GM10248 (cell line): ENCODE measurements around the gene BRINP1.

Experiments used
- CTCF ChIA-PET: fragments of 300-600 bp; sonication (Branson Sonifier 250); formaldehyde crosslinking; extraction: SDS; loops from one replicate; lab custom pipeline; 2021; ENCODE audit warnings: antibody characterized with exemption; lab: Yijun Ruan, JAX
- POLR2A ChIA-PET: fragments of 350-650 bp; sonication (Branson Sonifier 250); formaldehyde crosslinking; extraction: SDS; loops from one replicate; lab custom pipeline; 2020; ENCODE audit warnings: antibody characterized with exemption; lab: Yijun Ruan, JAX
- DNase-seq: peaks from one replicate; pipeline ENCODE4 v3.0.0; 2012; ENCODE audit errors: extremely low spot score
- CTCF ChIP-seq: IDR thresholded peaks from 2 replicates; pipeline ENCODE4 v1.5.1; 2012; ENCODE audit warnings: mild to moderate bottlenecking, low read depth; ENCODE audit errors: extremely low read depth, missing control alignments, control extremely low read depth

Gene BRINP1

GRCh38 chr9:119398350-119398749 lies 29.1 kb upstream of the BRINP1 start:
- ChIA-PET CTCF (no interaction called here), POLR2A (no interaction called here)
- no peak for TF ChIP-seq CTCF
- no peak for DNase-seq

DNA sequence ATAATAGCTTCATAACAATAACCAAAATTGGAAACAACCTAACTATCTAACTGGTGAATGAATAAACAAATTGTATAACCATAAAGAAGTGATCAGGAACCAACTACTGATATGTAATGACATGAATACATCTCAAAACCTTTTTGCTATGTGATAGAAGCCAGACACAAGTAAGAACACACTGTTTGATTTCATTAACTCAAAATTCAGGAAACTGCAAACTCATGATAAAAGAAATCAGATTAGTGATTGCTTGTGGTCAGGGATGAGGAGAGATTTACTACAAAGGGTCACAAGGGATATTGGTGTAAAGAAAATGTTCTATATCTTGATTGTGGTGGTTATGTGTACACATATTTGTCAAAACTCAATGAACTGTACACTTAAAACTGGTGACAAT lies 22.6 kb upstream of the BRINP1 start:
- TF ChIP-seq CTCF = no peak
- CTCF ChIA-PET = no interaction called here
- no peak for DNase-seq
- POLR2A ChIA-PET = no interaction called here

DNA sequence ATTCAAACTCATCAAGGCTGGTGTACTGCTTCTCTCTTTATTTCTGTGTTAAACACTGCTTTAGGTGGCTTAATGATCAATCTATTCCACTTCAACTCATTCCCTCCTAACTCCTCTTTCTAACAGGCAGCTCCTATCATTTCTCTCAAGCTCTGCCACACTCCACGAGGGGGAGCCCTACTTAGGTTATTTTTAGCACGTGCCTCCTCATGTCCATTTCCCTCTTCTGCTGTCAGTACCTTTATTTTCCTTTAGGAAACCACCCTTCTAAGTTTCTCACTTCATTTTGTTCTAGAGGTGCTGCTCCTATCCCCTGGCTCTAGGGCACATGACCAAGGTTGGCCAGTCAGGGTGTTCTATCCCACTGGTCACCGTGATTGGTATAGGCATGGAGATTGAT lies 6.7 kb upstream of the BRINP1 start:
- CTCF ChIA-PET = interaction anchor here (0.7 to 1.5 kb wide), 4 partner anchors 9 to 18 kb away, joined by 3 to 7 read pairs (median 3); no protein-coding TSS in a partner anchor

DNA sequence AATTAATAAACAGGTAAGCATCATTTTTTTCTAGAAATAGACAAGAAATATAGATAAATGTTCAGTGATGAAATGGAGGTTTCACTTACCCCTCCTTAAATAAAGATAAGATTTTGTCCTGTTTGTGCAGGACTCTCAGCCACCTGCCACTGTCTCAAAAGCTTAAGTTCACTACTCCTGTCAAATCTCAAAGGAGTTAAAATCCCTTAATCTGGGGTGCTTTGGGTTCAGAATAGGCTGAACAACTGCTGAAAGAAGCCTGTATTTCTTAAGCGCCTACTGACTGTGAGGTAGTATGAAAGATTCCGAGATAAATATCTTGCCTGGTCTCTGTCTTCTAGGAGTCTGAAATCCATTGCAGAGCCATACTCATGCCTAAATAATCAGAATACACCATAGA lies 3.7 kb upstream of the BRINP1 start:
- POLR2A ChIA-PET = no interaction called here
- DNase-seq = no peak
- CTCF ChIA-PET = no interaction called here
- no peak for TF ChIP-seq CTCF

More for the DNA sequence above, 6.7 kb upstream of the BRINP1 start:
- DNase-seq = no peak
- TF ChIP-seq CTCF = no peak
- POLR2A ChIA-PET = no interaction called here

DNA sequence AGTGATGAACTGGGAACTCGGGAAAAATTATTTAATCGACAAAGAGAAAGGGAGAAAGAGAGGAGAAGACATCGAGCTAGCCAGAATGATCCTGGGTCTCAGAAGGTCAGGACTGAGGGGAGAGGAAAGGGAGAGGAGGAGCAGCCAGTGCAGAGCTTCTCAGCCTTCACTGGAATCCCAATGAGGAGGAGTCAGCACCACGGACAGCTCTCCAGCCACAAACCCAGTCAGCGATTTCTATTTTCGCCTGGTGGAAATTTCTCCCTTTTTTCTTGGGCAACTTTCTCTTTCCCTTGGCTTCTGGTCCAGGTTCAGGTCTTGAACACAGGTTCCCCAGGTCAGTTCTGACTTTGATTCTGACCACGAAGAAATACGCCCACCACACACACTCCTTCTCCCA lies 1.6 kb upstream of the BRINP1 start:
- DNase-seq = peak; percentile 39
- TF ChIP-seq CTCF = no peak
- POLR2A ChIA-PET = no interaction called here
- CTCF ChIA-PET = interaction anchor here (1.4 to 1.7 kb wide), 2 partner anchors 10 to 11 kb away, joined by 3 to 4 read pairs; no protein-coding TSS in a partner anchor

- POLR2A ChIA-PET = no interaction called here
- TF ChIP-seq CTCF = no peak
- CTCF ChIA-PET = no interaction called here
- no peak for DNase-seq
Observed at GRCh38 chr9:119369680-119370366, 588 bp upstream of the BRINP1 start.
